ENCODE measurements around the gene IMMP2L.

DNA sequence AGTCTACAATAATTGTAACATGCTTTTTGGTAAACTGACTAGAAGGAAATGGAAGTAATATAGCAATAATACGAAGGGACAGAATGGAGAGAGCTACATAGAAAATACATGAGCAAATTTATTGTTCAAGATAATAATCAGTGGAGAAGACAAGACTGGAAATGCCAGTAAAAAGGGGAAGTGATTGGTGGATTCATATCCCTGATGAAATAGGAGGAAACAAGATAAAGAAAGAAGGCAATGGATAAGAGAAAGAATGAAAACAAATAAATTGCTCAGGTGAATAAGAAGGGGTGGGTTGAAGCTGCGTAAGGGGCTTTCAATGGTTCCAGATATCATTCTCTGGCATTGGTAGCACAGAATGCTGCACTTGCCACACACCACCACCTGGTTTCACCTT lies 335.5 kb downstream of the IMMP2L start:
- TF ChIP-seq EGR1 (IDR thresholded peaks at IDR 0.05; ENCODE audit: low read depth in 2 of 2) = no peak
- TF ChIP-seq HNF4G (IDR thresholded peaks at IDR 0.05) = no peak
- TF ChIP-seq GABPA (IDR thresholded peaks at IDR 0.05 in 1 of 2, conservative IDR thresholded peaks at IDR 0.05 in 1 of 2) = no peak
- TF ChIP-seq, protein P1, sequence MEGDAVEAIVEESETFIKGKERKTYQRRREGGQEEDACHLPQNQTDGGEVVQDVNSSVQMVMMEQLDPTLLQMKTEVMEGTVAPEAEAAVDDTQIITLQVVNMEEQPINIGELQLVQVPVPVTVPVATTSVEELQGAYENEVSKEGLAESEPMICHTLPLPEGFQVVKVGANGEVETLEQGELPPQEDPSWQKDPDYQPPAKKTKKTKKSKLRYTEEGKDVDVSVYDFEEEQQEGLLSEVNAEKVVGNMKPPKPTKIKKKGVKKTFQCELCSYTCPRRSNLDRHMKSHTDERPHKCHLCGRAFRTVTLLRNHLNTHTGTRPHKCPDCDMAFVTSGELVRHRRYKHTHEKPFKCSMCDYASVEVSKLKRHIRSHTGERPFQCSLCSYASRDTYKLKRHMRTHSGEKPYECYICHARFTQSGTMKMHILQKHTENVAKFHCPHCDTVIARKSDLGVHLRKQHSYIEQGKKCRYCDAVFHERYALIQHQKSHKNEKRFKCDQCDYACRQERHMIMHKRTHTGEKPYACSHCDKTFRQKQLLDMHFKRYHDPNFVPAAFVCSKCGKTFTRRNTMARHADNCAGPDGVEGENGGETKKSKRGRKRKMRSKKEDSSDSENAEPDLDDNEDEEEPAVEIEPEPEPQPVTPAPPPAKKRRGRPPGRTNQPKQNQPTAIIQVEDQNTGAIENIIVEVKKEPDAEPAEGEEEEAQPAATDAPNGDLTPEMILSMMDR (IDR thresholded peaks at IDR 0.05; ENCODE audit: low read depth, low read length, missing input control) = no peak
- TF ChIP-seq, protein P2, sequence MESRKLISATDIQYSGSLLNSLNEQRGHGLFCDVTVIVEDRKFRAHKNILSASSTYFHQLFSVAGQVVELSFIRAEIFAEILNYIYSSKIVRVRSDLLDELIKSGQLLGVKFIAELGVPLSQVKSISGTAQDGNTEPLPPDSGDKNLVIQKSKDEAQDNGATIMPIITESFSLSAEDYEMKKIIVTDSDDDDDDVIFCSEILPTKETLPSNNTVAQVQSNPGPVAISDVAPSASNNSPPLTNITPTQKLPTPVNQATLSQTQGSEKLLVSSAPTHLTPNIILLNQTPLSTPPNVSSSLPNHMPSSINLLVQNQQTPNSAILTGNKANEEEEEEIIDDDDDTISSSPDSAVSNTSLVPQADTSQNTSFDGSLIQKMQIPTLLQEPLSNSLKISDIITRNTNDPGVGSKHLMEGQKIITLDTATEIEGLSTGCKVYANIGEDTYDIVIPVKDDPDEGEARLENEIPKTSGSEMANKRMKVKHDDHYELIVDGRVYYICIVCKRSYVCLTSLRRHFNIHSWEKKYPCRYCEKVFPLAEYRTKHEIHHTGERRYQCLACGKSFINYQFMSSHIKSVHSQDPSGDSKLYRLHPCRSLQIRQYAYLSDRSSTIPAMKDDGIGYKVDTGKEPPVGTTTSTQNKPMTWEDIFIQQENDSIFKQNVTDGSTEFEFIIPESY (IDR thresholded peaks at IDR 0.05) = no peak
- no peak for TF ChIP-seq YY1 (IDR thresholded peaks at IDR 0.05)
- TF ChIP-seq, protein P3, sequence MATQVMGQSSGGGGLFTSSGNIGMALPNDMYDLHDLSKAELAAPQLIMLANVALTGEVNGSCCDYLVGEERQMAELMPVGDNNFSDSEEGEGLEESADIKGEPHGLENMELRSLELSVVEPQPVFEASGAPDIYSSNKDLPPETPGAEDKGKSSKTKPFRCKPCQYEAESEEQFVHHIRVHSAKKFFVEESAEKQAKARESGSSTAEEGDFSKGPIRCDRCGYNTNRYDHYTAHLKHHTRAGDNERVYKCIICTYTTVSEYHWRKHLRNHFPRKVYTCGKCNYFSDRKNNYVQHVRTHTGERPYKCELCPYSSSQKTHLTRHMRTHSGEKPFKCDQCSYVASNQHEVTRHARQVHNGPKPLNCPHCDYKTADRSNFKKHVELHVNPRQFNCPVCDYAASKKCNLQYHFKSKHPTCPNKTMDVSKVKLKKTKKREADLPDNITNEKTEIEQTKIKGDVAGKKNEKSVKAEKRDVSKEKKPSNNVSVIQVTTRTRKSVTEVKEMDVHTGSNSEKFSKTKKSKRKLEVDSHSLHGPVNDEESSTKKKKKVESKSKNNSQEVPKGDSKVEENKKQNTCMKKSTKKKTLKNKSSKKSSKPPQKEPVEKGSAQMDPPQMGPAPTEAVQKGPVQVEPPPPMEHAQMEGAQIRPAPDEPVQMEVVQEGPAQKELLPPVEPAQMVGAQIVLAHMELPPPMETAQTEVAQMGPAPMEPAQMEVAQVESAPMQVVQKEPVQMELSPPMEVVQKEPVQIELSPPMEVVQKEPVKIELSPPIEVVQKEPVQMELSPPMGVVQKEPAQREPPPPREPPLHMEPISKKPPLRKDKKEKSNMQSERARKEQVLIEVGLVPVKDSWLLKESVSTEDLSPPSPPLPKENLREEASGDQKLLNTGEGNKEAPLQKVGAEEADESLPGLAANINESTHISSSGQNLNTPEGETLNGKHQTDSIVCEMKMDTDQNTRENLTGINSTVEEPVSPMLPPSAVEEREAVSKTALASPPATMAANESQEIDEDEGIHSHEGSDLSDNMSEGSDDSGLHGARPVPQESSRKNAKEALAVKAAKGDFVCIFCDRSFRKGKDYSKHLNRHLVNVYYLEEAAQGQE (IDR thresholded peaks at IDR 0.05) = no peak
- TF ChIP-seq TAF1 (conservative IDR thresholded peaks at IDR 0.05) = no peak
- no peak for TF ChIP-seq NR2F2 (IDR thresholded peaks at IDR 0.05)
- TF ChIP-seq, protein P4, sequence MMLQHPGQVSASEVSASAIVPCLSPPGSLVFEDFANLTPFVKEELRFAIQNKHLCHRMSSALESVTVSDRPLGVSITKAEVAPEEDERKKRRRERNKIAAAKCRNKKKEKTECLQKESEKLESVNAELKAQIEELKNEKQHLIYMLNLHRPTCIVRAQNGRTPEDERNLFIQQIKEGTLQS (IDR thresholded peaks at IDR 0.05) = no peak
- no peak for TF ChIP-seq SP1 (IDR thresholded peaks at IDR 0.05)
- TF ChIP-seq RAD21 (IDR thresholded peaks at IDR 0.05) = no peak
- TF ChIP-seq RXRA (IDR thresholded peaks at IDR 0.05) = no peak
- no peak for TF ChIP-seq JUND (IDR thresholded peaks at IDR 0.05)

Data from liver (tissue), 3 donors.